Panc1 (cell line): ENCODE measurements around the gene SPEM2. TPM values are rescaled to one million over a fixed set of nuclear protein-coding genes. Genes with fewer than 3 reads are reported as not detected.
A peak's percentile ranks its signal among the peaks of the same experiment; 100 is the strongest.

ENCODE experiments used
- ATAC-seq: fragments of 200-7000 bp; cut with Tn5 transposase; 2 replicates; pipeline ENCODE4 v1.9.1; 2020; ENCODE audit warnings: mild to moderate bottlenecking, moderate library complexity
- BruUV-seq: library from RNA; stranded (reverse); fragments of 400-500 nt; replicated peaks from 2 replicates; lab custom pipeline; 2021; lab: Mats Ljungman, UMichigan
- CTCF ChIA-PET: fragments of 300-600 bp; sonication (Branson Sonifier 250); formaldehyde crosslinking; loops from one replicate; lab custom pipeline; 2022; ENCODE audit warnings: antibody characterized with exemption; lab: Charles Lee
- POLR2A ChIA-PET: fragments of 300-600 bp; sonication (Branson Sonifier 250); formaldehyde crosslinking; loops from one replicate; lab custom pipeline; 2022; ENCODE audit warnings: antibody characterized with exemption; lab: Charles Lee
- DNase-seq: peaks from one replicate; pipeline ENCODE4 v3.0.0-alpha.2; 2010; ENCODE audit warnings: low read depth, low spot score
- H3K27ac ChIP-seq: 2 replicates; pipeline ENCODE4 v1.5.1; 2011; ENCODE audit warnings: mild to moderate bottlenecking, low read length, inconsistent platforms
- H3K27me3 ChIP-seq: fragments of 200-500 bp; sonication (Bioruptor generic); 2 replicates; pipeline ENCODE4 v1.6.0; 2014; ENCODE audit warnings: low read length, inconsistent platforms; ENCODE audit not compliant: control insufficient read depth, insufficient read depth
- H3K36me3 ChIP-seq: fragments of 200-500 bp; sonication (Bioruptor generic); 2 replicates; pipeline ENCODE4 v1.5.1; 2014; ENCODE audit warnings: inconsistent platforms, mild to moderate bottlenecking, low read length, moderate library complexity; ENCODE audit not compliant: control insufficient read depth, insufficient read depth
- H3K4me1 ChIP-seq: 2 replicates; pipeline ENCODE4 v1.5.1; 2011; ENCODE audit warnings: inconsistent platforms, mild to moderate bottlenecking, low read length, moderate library complexity; ENCODE audit not compliant: control insufficient read depth, insufficient read depth
- H3K4me3 ChIP-seq, 2 experiments: 2 replicates each; pipeline ENCODE4 v1.5.1; 2011 to 2012; ENCODE audit warnings: low read depth in 2 of 2, low read length in 2 of 2, mild to moderate bottlenecking in 2 of 2, inconsistent platforms in 1 of 2, moderate library complexity in 1 of 2
- H3K9me3 ChIP-seq: fragments of 200-500 bp; sonication (Bioruptor generic); 2 replicates; pipeline ENCODE4 v1.5.1; 2014; ENCODE audit warnings: low read depth, mild to moderate bottlenecking, inconsistent platforms, low read length, moderate library complexity; ENCODE audit not compliant: control insufficient read depth, insufficient read depth
- CTCF ChIP-seq: fragments of 450-650 bp; IDR thresholded peaks from 2 replicates; pipeline ENCODE4 v1.5.1; 2017; ENCODE audit warnings: mild to moderate bottlenecking
- POLR2AphosphoS5 ChIP-seq: IDR thresholded peaks from 2 replicates; pipeline ENCODE4 v1.6.1; 2012; ENCODE audit warnings: mild to moderate bottlenecking, low read depth, low read length, moderate library complexity
- REST ChIP-seq, 2 experiments: IDR thresholded peaks; 2 replicates each; pipeline ENCODE4 v1.6.1; 2011 to 2012; ENCODE audit warnings: low read depth in 2 of 2, control low read depth in 1 of 2, low read length in 1 of 2, mild to moderate bottlenecking in 1 of 2, moderate library complexity in 1 of 2; ENCODE audit not compliant: insufficient read depth in 1 of 2
- SIN3A ChIP-seq: IDR thresholded peaks from 2 replicates; pipeline ENCODE4 v1.6.1; 2012; ENCODE audit warnings: low read depth, mild to moderate bottlenecking, low read length, moderate library complexity, borderline replicate concordance; ENCODE audit not compliant: insufficient read depth
- TCF7L2 ChIP-seq: IDR thresholded peaks from 2 replicates; pipeline ENCODE4 v1.6.1; 2011; ENCODE audit warnings: mild to moderate bottlenecking, low read depth, low read length, inconsistent platforms
- in situ Hi-C: cut with HindIII; loops from 2 replicates; pipeline ENCODE4 v1.10.0; 2016; ENCODE audit warnings: low sequenced_read_pairs, low pct_unique_long_range_greater_than_20kb
- intact Hi-C: fragments of 100-400 bp; cut with micrococcal nuclease; formaldehyde crosslinking; loops from one replicate; pipeline ENCODE4 v1.10.0; 2022; ENCODE audit not compliant: unreplicated experiment
- total RNA-seq: library from RNA; stranded (reverse); gene quantifications from one replicate; pipeline ENCODE4 v1.2.1, GENCODE V29; 2021; ENCODE audit not compliant: unreplicated experiment

SPEM2 gene
- total RNA-seq, 1 experiment from 2014 or later, result not detected

- ChIA-PET CTCF (no interaction called here), POLR2A (no interaction called here)
- ATAC-seq (peak; percentile 37; the same call in 1 of the 2 replicates), DNase-seq (no peak)
- no peak for TF ChIP-seq TCF7L2
- no peak for TF ChIP-seq POLR2AphosphoS5
- no peak for TF ChIP-seq REST (IDR thresholded peaks at IDR 0.05; ENCODE audit: insufficient read depth in 1 of 2, low read depth in 2 of 2, low read length in 1 of 2)
- no peak for TF ChIP-seq SIN3A
- TF ChIP-seq CTCF, result no peak
- BruUV-seq, result no TSS peak
- no peak overlapping the region for H3K27ac ChIP-seq
- in situ Hi-C loops, result no loop called here
- intact Hi-C loops, result no loop called here
- no peaks in the 10 kb centered on the region for H3K36me3 ChIP-seq
- no peak overlapping the region for H3K4me3 ChIP-seq
- no peaks in the 10 kb centered on the region for H3K4me1 ChIP-seq
- H3K9me3 ChIP-seq, result no peaks in the 10 kb centered on the region
- no peaks in the 10 kb centered on the region for H3K27me3 ChIP-seq
Measured at GRCh38 chr17:7416323-7416722, 9.1 kb upstream of the SPEM2 start.

GRCh38 chr17:7417056-7417655 lies 8.3 kb upstream of the SPEM2 start:
- in situ Hi-C loops (no loop called here), intact Hi-C loops (no loop called here)
- no peak for ATAC-seq
- Histone ChIP-seq H3K9me3 (no peaks in the 10 kb centered on the region), H3K27ac (no peak overlapping the region), H3K27me3 (no peaks in the 10 kb centered on the region), H3K36me3 (no peaks in the 10 kb centered on the region), H3K4me3 (no peak overlapping the region), H3K4me1 (no peaks in the 10 kb centered on the region)
- POLR2A ChIA-PET, result no interaction called here
- BruUV-seq, result no TSS peak
- no peak for TF ChIP-seq POLR2AphosphoS5
- no peak for TF ChIP-seq CTCF
- TF ChIP-seq TCF7L2, result no peak
- no peak for TF ChIP-seq REST (IDR thresholded peaks at IDR 0.05; ENCODE audit: insufficient read depth in 1 of 2, low read depth in 2 of 2, low read length in 1 of 2)
- TF ChIP-seq SIN3A, result no peak
- DNase-seq, result no peak
- CTCF ChIA-PET, result no interaction called here
